Astrocyte (in vitro differentiated cells and primary cell): Measurements from ENCODE around the gene FCHO2. TPM values are rescaled to one million over a fixed set of nuclear protein-coding genes. Genes with fewer than 3 reads are reported as not detected.

ENCODE experiments used
- DNase-seq: peaks from one replicate; pipeline ENCODE4 v3.0.0-alpha.2; 2010; ENCODE audit warnings: low read depth
- FAIRE-seq: peaks from 2 replicates; lab custom pipeline; 2011; peaks lifted over from hg19 to GRCh38; lab: Jason Lieb, UNC
- H2AFZ ChIP-seq: 2 replicates; pipeline ENCODE4 v1.6.0; 2012; ENCODE audit warnings: low read depth, low read length, inconsistent platforms
- H3K27ac ChIP-seq: 2 replicates; pipeline ENCODE4 v1.5.1; 2011; ENCODE audit warnings: low read depth, low read length, inconsistent platforms
- H3K27me3 ChIP-seq: 2 replicates; pipeline ENCODE4 v1.6.0; 2011; ENCODE audit warnings: low read length, inconsistent platforms; ENCODE audit not compliant: insufficient read depth
- H3K36me3 ChIP-seq: 2 replicates; pipeline ENCODE4 v1.5.1; 2011; ENCODE audit warnings: low read length, inconsistent platforms; ENCODE audit not compliant: insufficient read depth
- H3K4me1 ChIP-seq: 2 replicates; pipeline ENCODE4 v1.5.1; 2011; ENCODE audit warnings: low read length, inconsistent platforms; ENCODE audit not compliant: insufficient read depth
- H3K4me2 ChIP-seq: 2 replicates; pipeline ENCODE4 v1.6.0; 2012; ENCODE audit warnings: low read length, inconsistent platforms
- H3K4me3 ChIP-seq: 2 replicates; pipeline ENCODE4 v1.5.1; 2011; ENCODE audit warnings: low read depth, mild to moderate bottlenecking, low read length, inconsistent platforms; ENCODE audit not compliant: insufficient read depth
- H3K79me2 ChIP-seq: 2 replicates; pipeline ENCODE4 v1.6.0; 2012; ENCODE audit warnings: mild to moderate bottlenecking, low read length, inconsistent platforms; ENCODE audit not compliant: insufficient read depth
- H3K9ac ChIP-seq: 2 replicates; pipeline ENCODE4 v1.6.0; 2012; ENCODE audit warnings: mild to moderate bottlenecking, low read length, inconsistent platforms
- H3K9me3 ChIP-seq: 2 replicates; pipeline ENCODE4 v1.5.1; 2012; ENCODE audit warnings: low read depth, mild to moderate bottlenecking, low read length, inconsistent platforms; ENCODE audit not compliant: insufficient read depth
- H4K20me1 ChIP-seq: 2 replicates; pipeline ENCODE4 v1.6.0; 2012; ENCODE audit warnings: low read length, inconsistent platforms; ENCODE audit not compliant: insufficient read depth
- H3K27ac Mint-ChIP-seq: one replicate; pipeline ENCODE4 v1.8.0; 2021; ENCODE audit warnings: mild to moderate bottlenecking, mixed read lengths; ENCODE audit not compliant: unreplicated experiment
- H3K27me3 Mint-ChIP-seq: one replicate; pipeline ENCODE4 v1.8.0; 2021; ENCODE audit warnings: low read depth, mixed read lengths; ENCODE audit not compliant: unreplicated experiment
- H3K36me3 Mint-ChIP-seq: one replicate; pipeline ENCODE4 v1.8.0; 2021; ENCODE audit warnings: low read depth, mixed read lengths; ENCODE audit not compliant: unreplicated experiment
- H3K4me1 Mint-ChIP-seq: one replicate; pipeline ENCODE4 v1.8.0; 2021; ENCODE audit warnings: low read depth, mixed read lengths; ENCODE audit not compliant: unreplicated experiment
- H3K4me3 Mint-ChIP-seq: one replicate; pipeline ENCODE4 v1.8.0; 2021; ENCODE audit warnings: mild to moderate bottlenecking, moderate library complexity, mixed read lengths; ENCODE audit not compliant: unreplicated experiment
- H3K9me3 Mint-ChIP-seq: one replicate; pipeline ENCODE4 v1.8.0; 2021; ENCODE audit warnings: mild to moderate bottlenecking, mixed read lengths; ENCODE audit not compliant: unreplicated experiment
- CTCF ChIP-seq: IDR thresholded peaks from 2 replicates; pipeline ENCODE4 v1.5.1; 2011; ENCODE audit warnings: low read depth, mild to moderate bottlenecking, inconsistent platforms, low read length, moderate library complexity; ENCODE audit not compliant: insufficient read depth
- EZH2 ChIP-seq: IDR thresholded peaks from 2 replicates; pipeline ENCODE4 v1.6.1; 2012; ENCODE audit warnings: mild to moderate bottlenecking, low read length, inconsistent platforms; ENCODE audit not compliant: insufficient read depth
- total RNA-seq: library from RNA; stranded (reverse); gene quantifications from 2 replicates; pipeline ENCODE4 v1.2.1, GENCODE V29; 2021

The FCHO2 gene
- total RNA-seq, 1 donor from 2014 or later, result 20.7 TPM

DNA sequence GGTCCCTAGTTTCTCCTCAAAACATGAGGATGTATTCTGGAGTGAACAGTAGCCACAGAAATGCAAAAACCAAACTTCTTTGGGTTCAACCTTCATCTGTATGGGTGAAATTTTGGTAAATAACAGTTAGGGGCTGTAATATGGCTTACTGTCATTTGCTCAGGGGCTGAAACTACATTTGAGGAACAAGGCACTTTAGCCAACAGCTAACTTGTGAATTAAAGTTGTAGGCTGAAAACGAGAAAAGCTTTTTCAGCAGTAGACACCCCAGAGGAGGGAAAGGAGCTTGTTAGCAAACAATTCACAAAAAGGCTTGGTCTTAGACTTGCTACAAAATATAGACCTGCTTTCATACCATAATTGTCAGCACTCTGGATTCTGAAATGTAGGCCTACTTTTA lies 171.1 kb downstream of the FCHO2 start:
- H3K27me3 ChIP-seq, result peaks cover 6% of the 10 kb centered on the region
- H3K9me3 Mint-ChIP-seq, result no peaks in the 10 kb centered on the region
- H3K27me3 Mint-ChIP-seq, result peaks cover 58% of the 10 kb centered on the region
- H3K9me3 ChIP-seq, result no peaks in the 10 kb centered on the region
- H3K27ac Mint-ChIP-seq, result no peak overlapping the region
- H3K36me3 ChIP-seq, result no peaks in the 10 kb centered on the region
- H3K27ac ChIP-seq, result no peak overlapping the region
- peaks cover 3% of the 10 kb centered on the region for H3K4me1 Mint-ChIP-seq
- no peaks in the 10 kb centered on the region for H3K4me1 ChIP-seq
- H3K36me3 Mint-ChIP-seq, result peaks cover 7% of the 10 kb centered on the region
- H3K9ac ChIP-seq, result no peak overlapping the region
- DNase-seq, result no peak
- H3K79me2 ChIP-seq, result no peaks in the 10 kb centered on the region
- TF ChIP-seq CTCF (no peak), EZH2 (no peak)
- no peak overlapping the region for H3K4me3 Mint-ChIP-seq
- no peak for FAIRE-seq
- no peaks in the 10 kb centered on the region for H4K20me1 ChIP-seq
- H3K4me2 ChIP-seq, result no peak overlapping the region
- no peak overlapping the region for H3K4me3 ChIP-seq
- no peak overlapping the region for H2AFZ ChIP-seq

- H3K79me2 ChIP-seq, result no peaks in the 10 kb centered on the region
- H3K4me1 Mint-ChIP-seq, result no peaks in the 10 kb centered on the region
- FAIRE-seq, result no peak
Measured at GRCh38 chr5:73129143-73129542, 173.3 kb downstream of the FCHO2 start.

More at GRCh38 chr5:73129143-73129542, 173.3 kb downstream of the FCHO2 start:
- Histone ChIP-seq H3K4me2 (no peak overlapping the region), H3K27me3 (peaks cover 4% of the 10 kb centered on the region), H3K9me3 (no peaks in the 10 kb centered on the region), H3K36me3 (no peaks in the 10 kb centered on the region), H3K27ac (no peak overlapping the region), H2AFZ (no peak overlapping the region), H4K20me1 (no peaks in the 10 kb centered on the region), H3K9ac (no peak overlapping the region), H3K4me1 (no peaks in the 10 kb centered on the region), H3K4me3 (no peak overlapping the region)
- no peaks in the 10 kb centered on the region for H3K9me3 Mint-ChIP-seq
- peaks cover 49% of the 10 kb centered on the region for H3K27me3 Mint-ChIP-seq
- peaks cover 2% of the 10 kb centered on the region for H3K36me3 Mint-ChIP-seq
- H3K27ac Mint-ChIP-seq, result no peak overlapping the region
- no peak for TF ChIP-seq CTCF
- TF ChIP-seq EZH2, result no peak
- H3K4me3 Mint-ChIP-seq, result no peak overlapping the region
- no peak for DNase-seq
